Measurements from ENCODE around the gene EHMT1.
"Not testable (repeated sequence)": the region's sequence is repeated elsewhere in the genome, so short reads cannot be mapped to it uniquely, and the experiment has no call there.

The EHMT1 gene

DNA sequence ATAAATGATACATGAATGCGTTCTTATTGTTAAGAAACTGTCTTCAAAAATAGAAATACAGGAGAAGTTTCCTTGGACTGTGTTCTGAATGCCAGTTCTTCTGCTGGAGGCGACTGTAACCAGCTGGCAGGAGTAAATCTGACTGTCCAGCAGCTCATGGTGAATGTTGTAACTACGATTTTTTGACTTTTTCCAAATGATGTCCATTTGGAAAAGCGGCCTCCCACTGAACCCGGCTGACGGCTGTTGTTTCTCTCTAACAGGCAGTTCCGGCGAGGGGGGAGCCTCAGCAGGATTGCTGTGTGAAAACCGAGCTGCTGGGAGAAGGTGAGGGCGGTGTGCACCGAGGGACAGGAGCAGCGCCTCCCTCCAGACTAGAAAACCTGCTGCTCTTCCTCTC, 91.9 kb downstream of the EHMT1 start:
- Histone ChIP-seq H3K79me2 (ENCODE audit: low read length) (peaks cover 61% of the 10 kb centered on the region), H3F3A (ENCODE audit: insufficient read depth, low read length) (no peaks in the 10 kb centered on the region), H4K20me1 (ENCODE audit: insufficient read depth, low read length) (peaks cover 5% of the 10 kb centered on the region; the same call in 1 of the 2 replicates), H3K36me3 (replicated peaks; ENCODE audit: insufficient read depth, low read length) (peaks cover 4% of the 10 kb centered on the region), H2AFZ (ENCODE audit: low read length) (no peak overlapping the region), H3K9me3 (replicated peaks; ENCODE audit: insufficient read depth, low read length) (no peaks in the 10 kb centered on the region), H3K9me2 (replicated peaks; ENCODE audit: insufficient read depth, low read length) (no peaks in the 10 kb centered on the region), H3K9ac (ENCODE audit: low read length) (no peak overlapping the region), H3K27me3 (replicated peaks; ENCODE audit: insufficient read depth, low read length) (no peaks in the 10 kb centered on the region), H3K27ac (ENCODE audit: low read length) (no peak overlapping the region), H3K4me2 (ENCODE audit: low read depth, low read length) (no peak overlapping the region), H3K4me1 (ENCODE audit: low read length) (no peaks in the 10 kb centered on the region), H3K4me3 (ENCODE audit: low read length) (no peak overlapping the region)
- no peak for TF ChIP-seq EZH2 (optimal IDR thresholded peaks at IDR 0.05; ENCODE audit: low read depth, low read length)
- TF ChIP-seq, protein P1, sequence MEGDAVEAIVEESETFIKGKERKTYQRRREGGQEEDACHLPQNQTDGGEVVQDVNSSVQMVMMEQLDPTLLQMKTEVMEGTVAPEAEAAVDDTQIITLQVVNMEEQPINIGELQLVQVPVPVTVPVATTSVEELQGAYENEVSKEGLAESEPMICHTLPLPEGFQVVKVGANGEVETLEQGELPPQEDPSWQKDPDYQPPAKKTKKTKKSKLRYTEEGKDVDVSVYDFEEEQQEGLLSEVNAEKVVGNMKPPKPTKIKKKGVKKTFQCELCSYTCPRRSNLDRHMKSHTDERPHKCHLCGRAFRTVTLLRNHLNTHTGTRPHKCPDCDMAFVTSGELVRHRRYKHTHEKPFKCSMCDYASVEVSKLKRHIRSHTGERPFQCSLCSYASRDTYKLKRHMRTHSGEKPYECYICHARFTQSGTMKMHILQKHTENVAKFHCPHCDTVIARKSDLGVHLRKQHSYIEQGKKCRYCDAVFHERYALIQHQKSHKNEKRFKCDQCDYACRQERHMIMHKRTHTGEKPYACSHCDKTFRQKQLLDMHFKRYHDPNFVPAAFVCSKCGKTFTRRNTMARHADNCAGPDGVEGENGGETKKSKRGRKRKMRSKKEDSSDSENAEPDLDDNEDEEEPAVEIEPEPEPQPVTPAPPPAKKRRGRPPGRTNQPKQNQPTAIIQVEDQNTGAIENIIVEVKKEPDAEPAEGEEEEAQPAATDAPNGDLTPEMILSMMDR (IDR thresholded peaks at IDR 0.05; ENCODE audit: low read length): no peak
- TF ChIP-seq EZH2phosphoT487 (IDR thresholded peaks at IDR 0.05; ENCODE audit: low read length): no peak
- no peak for DNase-seq

DNA sequence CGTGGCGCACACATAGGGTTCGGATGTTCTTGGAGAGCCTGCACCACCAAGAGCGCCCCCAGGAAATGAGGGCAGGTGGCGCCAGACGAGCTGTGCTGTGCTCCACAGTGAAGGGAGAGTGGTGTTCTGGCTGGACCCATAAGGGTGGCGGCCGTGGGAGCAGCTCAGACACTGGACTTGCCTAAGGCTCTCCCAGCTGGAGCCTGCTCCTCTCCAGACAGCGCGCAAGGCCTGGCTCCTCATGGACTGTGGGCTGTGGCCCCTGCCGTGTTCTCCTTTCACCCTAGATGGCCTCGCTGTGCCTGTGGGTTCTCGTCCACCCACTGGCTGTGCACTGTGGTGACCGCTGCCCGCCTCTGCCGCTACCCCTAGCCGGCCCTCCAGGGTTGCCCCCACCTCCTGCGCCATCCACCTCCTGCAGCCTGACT, 92.9 kb downstream of the EHMT1 start:
- Histone ChIP-seq H3K4me1 (ENCODE audit: low read length) (no peaks in the 10 kb centered on the region), H4K20me1 (ENCODE audit: insufficient read depth, low read length) (peaks cover 5% of the 10 kb centered on the region; the same call in 1 of the 2 replicates), H3K36me3 (replicated peaks; ENCODE audit: insufficient read depth, low read length) (peaks cover 4% of the 10 kb centered on the region), H3K27ac (ENCODE audit: low read length) (no peak overlapping the region), H3K9me3 (replicated peaks; ENCODE audit: insufficient read depth, low read length) (no peaks in the 10 kb centered on the region), H3K4me3 (ENCODE audit: low read length) (no peak overlapping the region), H3K79me2 (ENCODE audit: low read length) (peaks cover 61% of the 10 kb centered on the region), H3K9me2 (replicated peaks; ENCODE audit: insufficient read depth, low read length) (no peaks in the 10 kb centered on the region), H3F3A (ENCODE audit: insufficient read depth, low read length) (no peaks in the 10 kb centered on the region), H3K4me2 (ENCODE audit: low read depth, low read length) (no peak overlapping the region), H3K27me3 (replicated peaks; ENCODE audit: insufficient read depth, low read length) (no peaks in the 10 kb centered on the region), H2AFZ (ENCODE audit: low read length) (no peak overlapping the region), H3K9ac (ENCODE audit: low read length) (no peak overlapping the region)
- TF ChIP-seq, protein P1 (IDR thresholded peaks at IDR 0.05; ENCODE audit: low read length): no peak
- TF ChIP-seq EZH2 (optimal IDR thresholded peaks at IDR 0.05; ENCODE audit: low read depth, low read length) (no peak), EZH2phosphoT487 (IDR thresholded peaks at IDR 0.05; ENCODE audit: low read length) (no peak)
- no peak for DNase-seq

DNA sequence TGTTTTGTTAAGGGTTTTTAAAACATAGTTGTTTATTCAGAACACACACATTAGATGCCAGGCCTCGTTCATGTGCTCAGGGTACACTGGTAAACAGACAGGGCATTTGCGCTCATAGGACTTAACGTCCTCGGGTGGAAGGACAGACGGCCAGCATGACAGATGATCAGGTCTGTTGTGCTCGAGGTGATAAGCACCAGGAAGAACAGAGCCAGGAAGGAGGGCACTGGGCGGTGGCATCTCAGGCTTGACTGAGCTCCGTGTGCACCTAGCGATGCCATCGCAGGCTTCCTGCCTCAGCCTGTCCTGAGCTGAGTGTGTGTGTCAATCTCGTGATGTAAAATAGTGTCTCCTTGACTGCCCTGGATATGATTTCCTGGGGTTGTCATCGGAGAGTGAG, 96.5 kb downstream of the EHMT1 start:
- Histone ChIP-seq H3K79me2 (ENCODE audit: low read length) (peaks cover 26% of the 10 kb centered on the region), H3K9ac (ENCODE audit: low read length) (no peak overlapping the region), H3K27ac (ENCODE audit: low read length) (no peak overlapping the region), H3F3A (ENCODE audit: insufficient read depth, low read length) (peaks cover 2% of the 10 kb centered on the region; the same call in 1 of the 2 replicates), H3K4me1 (ENCODE audit: low read length) (no peaks in the 10 kb centered on the region), H3K9me3 (replicated peaks; ENCODE audit: insufficient read depth, low read length) (no peaks in the 10 kb centered on the region), H3K4me2 (ENCODE audit: low read depth, low read length) (no peak overlapping the region), H4K20me1 (ENCODE audit: insufficient read depth, low read length) (no peaks in the 10 kb centered on the region), H2AFZ (ENCODE audit: low read length) (no peak overlapping the region), H3K36me3 (replicated peaks; ENCODE audit: insufficient read depth, low read length) (peaks cover 4% of the 10 kb centered on the region), H3K27me3 (replicated peaks; ENCODE audit: insufficient read depth, low read length) (no peaks in the 10 kb centered on the region), H3K4me3 (ENCODE audit: low read length) (no peak overlapping the region), H3K9me2 (replicated peaks; ENCODE audit: insufficient read depth, low read length) (no peaks in the 10 kb centered on the region)
- no peak for DNase-seq
- TF ChIP-seq, protein P1 (IDR thresholded peaks at IDR 0.05; ENCODE audit: low read length): no peak
- TF ChIP-seq EZH2phosphoT487 (IDR thresholded peaks at IDR 0.05; ENCODE audit: low read length) (no peak), EZH2 (optimal IDR thresholded peaks at IDR 0.05; ENCODE audit: low read depth, low read length) (no peak)

DNA sequence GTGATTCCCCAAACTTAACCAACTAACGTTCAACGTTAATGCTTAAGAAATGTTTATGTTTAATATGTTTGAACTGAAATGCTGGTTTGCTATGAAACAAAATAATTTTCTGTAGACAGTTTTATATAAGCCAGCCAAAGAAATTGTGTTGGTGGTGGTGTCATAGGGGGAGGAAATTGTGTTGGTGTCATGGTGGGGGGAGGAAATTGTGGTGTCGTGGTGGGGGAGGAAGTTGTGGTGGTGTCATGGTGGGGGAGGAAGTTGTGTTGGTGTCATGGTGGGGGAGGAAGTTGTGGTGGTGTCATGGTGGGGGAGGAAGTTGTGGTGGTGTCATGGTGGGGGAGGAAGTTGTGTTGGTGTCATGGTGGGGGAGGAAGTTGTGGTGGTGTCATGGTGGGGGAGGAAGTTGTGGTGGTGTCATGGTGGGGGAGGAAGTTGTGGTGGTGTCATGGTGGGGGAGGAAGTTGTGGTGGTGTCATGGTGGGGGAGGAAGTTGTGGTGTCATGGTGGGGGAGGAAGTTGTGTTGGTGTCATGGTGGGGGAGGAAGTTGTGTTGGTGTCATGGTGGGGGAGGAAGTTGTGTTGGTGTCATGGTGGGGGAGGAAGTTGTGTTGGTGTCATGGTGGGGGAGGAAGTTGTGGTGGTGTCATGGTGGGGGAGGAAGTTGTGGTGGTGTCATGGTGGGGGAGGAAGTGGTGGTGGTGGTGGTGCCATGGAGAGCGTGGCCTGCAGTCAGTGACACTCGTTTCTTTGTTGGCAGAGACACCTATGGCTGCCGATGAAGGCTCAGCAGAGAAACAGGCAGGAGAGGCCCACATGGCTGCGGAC, 97.3 kb downstream of the EHMT1 start:
- H3K4me3 ChIP-seq (ENCODE audit: low read length); H4K20me1 ChIP-seq (ENCODE audit: insufficient read depth, low read length); H3K9me3 ChIP-seq (replicated peaks; ENCODE audit: insufficient read depth, low read length); H3F3A ChIP-seq (ENCODE audit: insufficient read depth, low read length); H3K4me2 ChIP-seq (ENCODE audit: low read depth, low read length); H3K4me1 ChIP-seq (ENCODE audit: low read length); H3K9ac ChIP-seq (ENCODE audit: low read length); H3K27me3 ChIP-seq (replicated peaks; ENCODE audit: insufficient read depth, low read length); H3K36me3 ChIP-seq (replicated peaks; ENCODE audit: insufficient read depth, low read length); H3K27ac ChIP-seq (ENCODE audit: low read length); H3K9me2 ChIP-seq (replicated peaks; ENCODE audit: insufficient read depth, low read length); H2AFZ ChIP-seq (ENCODE audit: low read length); DNase-seq: not testable (repeated sequence)
- peaks cover 25% of the 10 kb centered on the region for H3K79me2 ChIP-seq (ENCODE audit: low read length)

Data from MM.1S (cell line).